Measurements from ENCODE around the gene INSL3.

INSL3 gene

DNA sequence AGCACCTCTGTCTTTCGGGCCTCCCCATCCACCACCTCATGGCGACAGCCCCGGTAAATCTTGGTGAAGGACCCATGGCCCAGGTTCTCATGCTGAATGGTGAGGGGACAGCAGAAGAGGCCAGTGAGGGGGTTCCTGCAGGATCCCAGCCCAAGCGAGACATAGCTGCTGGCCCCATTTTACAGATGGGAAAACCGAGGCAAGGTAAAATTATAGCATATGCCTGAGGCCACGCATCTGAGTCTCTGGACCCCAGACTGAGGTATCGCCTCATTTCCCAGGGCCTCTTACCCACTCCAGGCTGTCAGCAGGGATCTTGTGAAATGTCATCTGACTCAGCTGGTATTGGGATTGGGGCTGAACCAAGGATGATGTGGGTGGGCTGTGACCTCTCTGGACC is 16.7 kb upstream of the INSL3 start:
- DNase-seq (ENCODE audit: insufficient read length, low spot score) (no peak), FAIRE-seq (no peak)
- TF ChIP-seq POLR2AphosphoS5 (IDR thresholded peaks at IDR 0.05; ENCODE audit: low read depth, low read length) (no peak), POLR2A (IDR thresholded peaks at IDR 0.05; ENCODE audit: low read depth, low read length) (no peak), PAX5 (IDR thresholded peaks at IDR 0.05; ENCODE audit: insufficient read depth, low read length, severe bottlenecking) (no peak), TAF1 (IDR thresholded peaks at IDR 0.05; ENCODE audit: low read depth, low read length) (no peak), POU2F2 (IDR thresholded peaks at IDR 0.05; ENCODE audit: low read depth, low read length) (no peak), SPI1 (IDR thresholded peaks at IDR 0.05; ENCODE audit: low read depth, low read length) (no peak)

DNA sequence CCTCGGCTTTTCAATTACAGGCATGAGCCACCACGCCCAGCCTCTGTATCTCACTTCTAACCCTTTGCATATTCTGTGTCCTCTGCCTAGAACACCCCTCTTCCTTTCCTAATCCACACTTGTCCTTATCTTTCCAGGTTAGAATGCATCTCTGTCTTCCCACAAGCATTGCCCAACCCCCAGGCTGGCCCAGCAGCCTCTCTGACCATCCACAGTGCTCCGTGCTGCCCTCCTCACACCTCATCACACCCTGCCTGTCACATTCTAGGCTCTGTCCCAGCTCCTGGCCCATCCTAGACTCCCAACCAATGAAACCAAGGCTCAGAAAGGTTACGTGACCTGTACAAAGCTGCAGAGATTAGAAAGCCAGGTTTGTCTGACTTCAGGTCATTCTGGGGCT is 15.2 kb upstream of the INSL3 start:
- no peak for FAIRE-seq

GRCh38 chr19:17835182-17836006 is 14.1 kb upstream of the INSL3 start:
- TF ChIP-seq TAF1 (IDR thresholded peaks at IDR 0.05; ENCODE audit: low read depth, low read length), result no peak
- no peak for TF ChIP-seq PAX5 (IDR thresholded peaks at IDR 0.05; ENCODE audit: insufficient read depth, low read length, severe bottlenecking)
- no peak for TF ChIP-seq POU2F2 (IDR thresholded peaks at IDR 0.05; ENCODE audit: low read depth, low read length)
- TF ChIP-seq POLR2A (IDR thresholded peaks at IDR 0.05; ENCODE audit: low read depth, low read length), result no peak
- no peak for TF ChIP-seq SPI1 (IDR thresholded peaks at IDR 0.05; ENCODE audit: low read depth, low read length)
- no peak; the same call in 1 of the 2 replicates for TF ChIP-seq POLR2AphosphoS5 (IDR thresholded peaks at IDR 0.05; ENCODE audit: low read depth, low read length)
- FAIRE-seq (no peak), DNase-seq (ENCODE audit: insufficient read length, low spot score) (no peak)

More for the DNA sequence above, 15.2 kb upstream of the INSL3 start:
- no peak for DNase-seq (ENCODE audit: insufficient read length, low spot score)
- TF ChIP-seq TAF1 (IDR thresholded peaks at IDR 0.05; ENCODE audit: low read depth, low read length) (no peak), SPI1 (IDR thresholded peaks at IDR 0.05; ENCODE audit: low read depth, low read length) (no peak), POLR2A (IDR thresholded peaks at IDR 0.05; ENCODE audit: low read depth, low read length) (no peak), POU2F2 (IDR thresholded peaks at IDR 0.05; ENCODE audit: low read depth, low read length) (no peak), PAX5 (IDR thresholded peaks at IDR 0.05; ENCODE audit: insufficient read depth, low read length, severe bottlenecking) (no peak), POLR2AphosphoS5 (IDR thresholded peaks at IDR 0.05; ENCODE audit: low read depth, low read length) (no peak)

GRCh38 chr19:17834350-17835181 is 13.2 kb upstream of the INSL3 start:
- FAIRE-seq (no peak), DNase-seq (ENCODE audit: insufficient read length, low spot score) (no peak)
- TF ChIP-seq POU2F2 (IDR thresholded peaks at IDR 0.05; ENCODE audit: low read depth, low read length) (no peak), PAX5 (IDR thresholded peaks at IDR 0.05; ENCODE audit: insufficient read depth, low read length, severe bottlenecking) (no peak), SPI1 (IDR thresholded peaks at IDR 0.05; ENCODE audit: low read depth, low read length) (no peak), POLR2A (IDR thresholded peaks at IDR 0.05; ENCODE audit: low read depth, low read length) (no peak), POLR2AphosphoS5 (IDR thresholded peaks at IDR 0.05; ENCODE audit: low read depth, low read length) (no peak), TAF1 (IDR thresholded peaks at IDR 0.05; ENCODE audit: low read depth, low read length) (no peak)

DNA sequence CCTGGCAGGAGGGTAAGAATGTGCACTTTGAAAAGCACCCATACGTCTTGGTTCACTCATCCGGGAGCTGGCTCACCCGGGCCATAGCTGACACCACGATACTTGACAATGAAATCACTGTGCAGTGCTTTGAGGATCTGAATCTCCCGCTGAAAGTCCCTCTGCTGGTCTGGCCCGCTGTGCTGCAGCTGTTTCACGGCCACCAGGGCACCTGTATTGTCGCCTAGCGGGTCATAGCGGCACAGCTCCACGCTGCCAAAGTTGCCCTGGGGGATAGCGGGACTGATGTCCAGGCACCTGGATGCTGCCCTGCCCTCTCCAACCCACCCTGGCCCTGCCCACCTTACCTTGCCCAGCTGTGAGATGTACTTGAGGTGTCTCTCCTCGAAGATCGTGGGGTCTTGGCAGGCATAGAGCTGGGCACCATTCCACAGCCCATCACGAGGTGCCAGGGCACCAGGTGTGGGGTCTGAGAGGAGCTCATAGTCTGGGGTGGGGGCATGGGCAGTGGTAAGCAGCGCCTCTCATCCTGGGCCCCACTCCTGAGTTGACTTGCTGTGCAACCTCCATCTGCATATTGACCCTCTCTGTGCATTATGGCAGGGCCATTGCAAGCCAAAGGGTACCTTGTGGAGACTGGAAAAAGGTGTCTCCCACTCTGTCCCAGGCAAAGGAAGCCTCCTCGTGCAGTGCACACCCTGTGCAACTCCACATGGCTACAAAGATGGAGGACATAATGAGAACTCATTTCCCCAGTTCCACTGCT is 11.3 kb upstream of the INSL3 start:
- FAIRE-seq (no peak), DNase-seq (ENCODE audit: insufficient read length, low spot score) (no peak)
- TF ChIP-seq PAX5 (IDR thresholded peaks at IDR 0.05; ENCODE audit: insufficient read depth, low read length, severe bottlenecking) (no peak), POU2F2 (IDR thresholded peaks at IDR 0.05; ENCODE audit: low read depth, low read length) (no peak), POLR2AphosphoS5 (IDR thresholded peaks at IDR 0.05; ENCODE audit: low read depth, low read length) (no peak), POLR2A (IDR thresholded peaks at IDR 0.05; ENCODE audit: low read depth, low read length) (no peak), SPI1 (IDR thresholded peaks at IDR 0.05; ENCODE audit: low read depth, low read length) (no peak), TAF1 (IDR thresholded peaks at IDR 0.05; ENCODE audit: low read depth, low read length) (no peak)

DNA sequence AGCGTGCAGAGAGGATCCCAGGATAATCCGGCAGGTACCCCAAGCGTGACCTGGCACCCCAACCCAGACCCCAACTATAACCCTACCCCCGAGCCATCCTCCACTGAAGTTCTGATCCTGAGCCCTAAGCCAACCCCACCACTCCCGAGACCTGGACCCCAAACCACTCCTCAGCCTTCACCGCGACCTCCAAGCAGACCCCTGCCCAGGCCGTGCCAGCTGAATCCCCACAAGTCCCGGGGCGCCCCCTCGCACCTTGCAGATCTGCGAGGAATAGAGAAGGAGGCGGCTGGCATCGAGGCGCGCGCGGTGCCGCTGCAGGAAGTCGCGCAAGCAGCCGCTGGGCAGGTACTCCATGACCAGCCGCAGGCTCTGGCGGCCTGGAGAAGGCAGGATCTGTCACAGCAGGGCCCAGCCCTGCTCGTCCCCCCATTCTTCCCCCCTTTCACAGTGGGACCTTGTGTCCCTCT is 10.1 kb upstream of the INSL3 start:
- FAIRE-seq (no peak), DNase-seq (ENCODE audit: insufficient read length, low spot score) (no peak)
- TF ChIP-seq PAX5 (IDR thresholded peaks at IDR 0.05; ENCODE audit: insufficient read depth, low read length, severe bottlenecking), result no peak
- TF ChIP-seq POU2F2 (IDR thresholded peaks at IDR 0.05; ENCODE audit: low read depth, low read length), result no peak
- no peak for TF ChIP-seq TAF1 (IDR thresholded peaks at IDR 0.05; ENCODE audit: low read depth, low read length)
- no peak for TF ChIP-seq POLR2A (IDR thresholded peaks at IDR 0.05; ENCODE audit: low read depth, low read length)
- TF ChIP-seq SPI1 (IDR thresholded peaks at IDR 0.05; ENCODE audit: low read depth, low read length), result no peak
- TF ChIP-seq POLR2AphosphoS5 (IDR thresholded peaks at IDR 0.05; ENCODE audit: low read depth, low read length), result no peak

DNA sequence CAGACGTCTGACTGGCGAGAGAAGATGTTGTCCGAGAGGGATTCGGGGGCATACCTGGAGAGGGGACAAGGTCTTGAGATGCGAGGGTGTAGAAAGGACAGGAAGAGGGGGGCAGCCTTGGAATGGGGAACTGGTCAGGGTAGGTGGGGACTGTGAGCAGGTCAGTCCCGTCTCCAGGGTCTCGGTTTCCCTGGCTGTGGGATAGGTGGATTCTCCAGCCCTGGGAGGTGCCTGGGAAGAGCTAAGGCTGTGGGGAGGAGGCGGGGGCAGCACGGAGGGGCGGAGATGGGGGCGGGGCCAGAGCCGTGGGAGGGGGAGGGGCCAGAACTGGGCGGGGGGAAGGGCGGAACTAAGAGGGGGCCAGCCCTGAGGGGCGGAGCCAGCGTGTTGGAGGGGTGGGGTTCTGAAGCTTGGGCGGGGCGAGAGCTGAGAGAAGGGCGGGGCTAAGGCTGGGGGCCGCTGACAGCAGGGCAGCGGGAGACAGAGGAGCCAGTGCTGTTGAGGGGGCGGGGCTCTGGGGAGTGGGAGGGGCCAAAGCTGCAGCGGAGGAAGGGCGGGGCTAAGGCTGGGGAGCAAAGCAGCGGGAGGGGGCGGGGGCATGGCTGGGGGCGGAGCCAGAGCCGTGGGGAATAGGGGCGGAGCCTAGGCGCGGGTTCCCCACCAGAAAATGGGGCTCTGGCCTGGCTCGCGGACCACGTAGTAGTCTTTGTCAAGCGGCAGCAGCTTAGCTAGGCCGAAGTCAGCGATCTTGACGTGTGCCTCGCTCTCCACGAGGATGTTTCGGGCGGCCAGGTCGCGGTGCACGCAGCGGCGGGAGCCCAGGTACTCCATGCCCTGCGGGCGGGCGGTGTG is 9.5 kb upstream of the INSL3 start:
- DNase-seq (ENCODE audit: insufficient read length, low spot score) (peak; percentile 90), FAIRE-seq (no peak)
- no peak for TF ChIP-seq PAX5 (IDR thresholded peaks at IDR 0.05; ENCODE audit: insufficient read depth, low read length, severe bottlenecking)
- TF ChIP-seq POLR2A (IDR thresholded peaks at IDR 0.05; ENCODE audit: low read depth, low read length), result no peak
- no peak for TF ChIP-seq TAF1 (IDR thresholded peaks at IDR 0.05; ENCODE audit: low read depth, low read length)
- peak; percentile 24; the same call in 1 of the 2 replicates for TF ChIP-seq SPI1 (IDR thresholded peaks at IDR 0.05; ENCODE audit: low read depth, low read length)
- no peak for TF ChIP-seq POLR2AphosphoS5 (IDR thresholded peaks at IDR 0.05; ENCODE audit: low read depth, low read length)
